Epithelial cell of esophagus (primary cell): ENCODE results near the gene ATAD2B.

Experiments used
- DNase-seq: peaks from one replicate; pipeline ENCODE4 v3.0.0; 2010; ENCODE audit warnings: low read depth
- H3K4me3 ChIP-seq: 2 replicates; pipeline ENCODE4 v1.5.1; 2011; ENCODE audit warnings: mild to moderate bottlenecking, low read length, control low read depth
- CTCF ChIP-seq: IDR thresholded peaks from 2 replicates; pipeline ENCODE4 v1.5.1; 2011; ENCODE audit warnings: low read depth, mild to moderate bottlenecking, low read length, control low read depth, inconsistent platforms; ENCODE audit not compliant: insufficient read depth; ENCODE audit errors: missing control alignments

Gene ATAD2B

GRCh38 chr2:23926290-23926749 lies 603 bp downstream of the ATAD2B start:
- no peak for TF ChIP-seq CTCF
- H3K4me3 ChIP-seq: peak overlapping the region; percentile 97
- DNase-seq: peak; percentile 29

GRCh38 chr2:23925702-23926289 lies 1.1 kb downstream of the ATAD2B start:
- peak; percentile 65 for DNase-seq
- no peak for TF ChIP-seq CTCF
- H3K4me3 ChIP-seq: peak overlapping the region; percentile 97

- no peak for TF ChIP-seq CTCF
- DNase-seq: peak; percentile 20
- H3K4me3 ChIP-seq: peak overlapping the region; percentile 97
Measured at GRCh38 chr2:23924589-23925359, 2.1 kb downstream of the ATAD2B start.

GRCh38 chr2:23918837-23919489 lies 8.0 kb downstream of the ATAD2B start:
- H3K4me3 ChIP-seq: no peak overlapping the region
- DNase-seq: no peak
- TF ChIP-seq CTCF: no peak

GRCh38 chr2:23916727-23917405 lies 10.1 kb downstream of the ATAD2B start:
- TF ChIP-seq CTCF: no peak
- DNase-seq: no peak
- H3K4me3 ChIP-seq: no peak overlapping the region

- TF ChIP-seq CTCF: no peak
- no peak for DNase-seq
- no peak overlapping the region for H3K4me3 ChIP-seq
Measured at GRCh38 chr2:23915327-23915726, 11.6 kb downstream of the ATAD2B start.
